ENCODE data around the gene CIRBP. TPM values are rescaled to one million over a fixed set of nuclear protein-coding genes. Genes with fewer than 3 reads are reported as not detected.

Gene CIRBP
- total RNA-seq, 1 experiment from 2014 or later: 287 TPM

- ChIA-PET POLR2A (ENCODE audit: low non-redundant PET) (no interaction called here), CTCF (no interaction called here)
- TF ChIP-seq EZH2 (IDR thresholded peaks at IDR 0.05; ENCODE audit: borderline replicate concordance, low read depth, low read length, poor library complexity, severe bottlenecking) (no peak), CTCF (conservative IDR thresholded peaks at IDR 0.05; ENCODE audit: low read depth, low read length) (no peak)
- Histone ChIP-seq H3K27me3 (replicated peaks; ENCODE audit: insufficient read depth, low read depth, low read length, poor library complexity) (no peaks in the 10 kb centered on the region), H3K9me3 (ENCODE audit: low read depth, low read length, poor library complexity, severe bottlenecking) (no peaks in the 10 kb centered on the region), H3K36me3 (ENCODE audit: insufficient read depth, low read length, poor library complexity, severe bottlenecking) (peaks cover 18% of the 10 kb centered on the region), H3K4me3 (ENCODE audit: low read depth, low read length, poor library complexity, severe bottlenecking) (no peak overlapping the region), H3K27ac (ENCODE audit: low read depth, low read length, poor library complexity, severe bottlenecking) (no peak overlapping the region), H3K4me1 (ENCODE audit: insufficient read depth, low read length, poor library complexity, severe bottlenecking) (no peaks in the 10 kb centered on the region)
- no TSS peak for BruUV-seq (replicated peaks)
- DNase-seq (ENCODE audit: low spot score): no peak
- intact Hi-C loops (cut with micrococcal nuclease; ENCODE audit: unreplicated experiment): no loop called here
Observed at GRCh38 chr19:1229924-1230782, 39.0 kb upstream of the CIRBP start.

GRCh38 chr19:1230783-1231489 is 38.2 kb upstream of the CIRBP start:
- intact Hi-C loops (cut with micrococcal nuclease; ENCODE audit: unreplicated experiment): no loop called here
- Histone ChIP-seq H3K4me1 (ENCODE audit: insufficient read depth, low read length, poor library complexity, severe bottlenecking) (peaks cover under 1% of the 10 kb centered on the region), H3K4me3 (ENCODE audit: low read depth, low read length, poor library complexity, severe bottlenecking) (no peak overlapping the region), H3K27ac (ENCODE audit: low read depth, low read length, poor library complexity, severe bottlenecking) (no peak overlapping the region), H3K36me3 (ENCODE audit: insufficient read depth, low read length, poor library complexity, severe bottlenecking) (peaks cover 18% of the 10 kb centered on the region), H3K9me3 (ENCODE audit: low read depth, low read length, poor library complexity, severe bottlenecking) (no peaks in the 10 kb centered on the region), H3K27me3 (replicated peaks; ENCODE audit: insufficient read depth, low read depth, low read length, poor library complexity) (no peaks in the 10 kb centered on the region)
- no TSS peak for BruUV-seq (replicated peaks)
- no peak for TF ChIP-seq CTCF (conservative IDR thresholded peaks at IDR 0.05; ENCODE audit: low read depth, low read length)
- TF ChIP-seq EZH2 (IDR thresholded peaks at IDR 0.05; ENCODE audit: borderline replicate concordance, low read depth, low read length, poor library complexity, severe bottlenecking): no peak
- no peak for DNase-seq (ENCODE audit: low spot score)
- ChIA-PET CTCF (no interaction called here), POLR2A (ENCODE audit: low non-redundant PET) (no interaction called here)

GRCh38 chr19:1231729-1232637 is 37.1 kb upstream of the CIRBP start:
- CTCF ChIA-PET: interaction anchor here (0.8 kb wide), 1 partner anchor 12 kb away, joined by 3 read pairs; no protein-coding TSS in a partner anchor
- Histone ChIP-seq H3K4me1 (ENCODE audit: insufficient read depth, low read length, poor library complexity, severe bottlenecking) (peaks cover 7% of the 10 kb centered on the region), H3K4me3 (ENCODE audit: low read depth, low read length, poor library complexity, severe bottlenecking) (no peak overlapping the region), H3K27ac (ENCODE audit: low read depth, low read length, poor library complexity, severe bottlenecking) (peak overlapping the region; percentile 19), H3K9me3 (ENCODE audit: low read depth, low read length, poor library complexity, severe bottlenecking) (no peaks in the 10 kb centered on the region), H3K27me3 (replicated peaks; ENCODE audit: insufficient read depth, low read depth, low read length, poor library complexity) (no peaks in the 10 kb centered on the region), H3K36me3 (ENCODE audit: insufficient read depth, low read length, poor library complexity, severe bottlenecking) (peaks cover 18% of the 10 kb centered on the region)
- no peak for DNase-seq (ENCODE audit: low spot score)
- POLR2A ChIA-PET (ENCODE audit: low non-redundant PET): no interaction called here
- BruUV-seq (replicated peaks): no TSS peak
- intact Hi-C loops (cut with micrococcal nuclease; ENCODE audit: unreplicated experiment): no loop called here
- TF ChIP-seq EZH2 (IDR thresholded peaks at IDR 0.05; ENCODE audit: borderline replicate concordance, low read depth, low read length, poor library complexity, severe bottlenecking) (no peak), CTCF (conservative IDR thresholded peaks at IDR 0.05; ENCODE audit: low read depth, low read length) (no peak)

Measured in A673 (cell line).